ENCODE data around the gene LRMDA.

DNA sequence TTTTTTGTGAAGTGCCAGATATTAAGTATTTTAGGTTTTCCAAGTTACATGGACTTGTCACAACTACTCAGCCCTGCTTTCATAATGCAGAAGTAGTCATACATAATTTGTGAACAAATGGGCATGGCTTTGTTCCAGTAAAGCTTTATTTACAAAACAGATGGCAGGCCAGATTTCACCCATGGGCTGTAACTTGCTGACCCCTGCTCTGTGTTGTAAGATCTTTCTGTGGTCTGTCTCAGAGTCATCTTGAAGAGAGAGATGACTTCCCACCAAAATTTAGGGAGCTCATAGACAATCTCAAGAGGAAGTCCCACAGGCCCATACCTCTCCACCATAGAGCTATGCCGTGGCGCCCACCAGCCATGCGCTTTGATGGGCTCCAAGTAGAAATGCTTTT lies 616.1 kb downstream of the LRMDA start:
- TF ChIP-seq, protein P1, sequence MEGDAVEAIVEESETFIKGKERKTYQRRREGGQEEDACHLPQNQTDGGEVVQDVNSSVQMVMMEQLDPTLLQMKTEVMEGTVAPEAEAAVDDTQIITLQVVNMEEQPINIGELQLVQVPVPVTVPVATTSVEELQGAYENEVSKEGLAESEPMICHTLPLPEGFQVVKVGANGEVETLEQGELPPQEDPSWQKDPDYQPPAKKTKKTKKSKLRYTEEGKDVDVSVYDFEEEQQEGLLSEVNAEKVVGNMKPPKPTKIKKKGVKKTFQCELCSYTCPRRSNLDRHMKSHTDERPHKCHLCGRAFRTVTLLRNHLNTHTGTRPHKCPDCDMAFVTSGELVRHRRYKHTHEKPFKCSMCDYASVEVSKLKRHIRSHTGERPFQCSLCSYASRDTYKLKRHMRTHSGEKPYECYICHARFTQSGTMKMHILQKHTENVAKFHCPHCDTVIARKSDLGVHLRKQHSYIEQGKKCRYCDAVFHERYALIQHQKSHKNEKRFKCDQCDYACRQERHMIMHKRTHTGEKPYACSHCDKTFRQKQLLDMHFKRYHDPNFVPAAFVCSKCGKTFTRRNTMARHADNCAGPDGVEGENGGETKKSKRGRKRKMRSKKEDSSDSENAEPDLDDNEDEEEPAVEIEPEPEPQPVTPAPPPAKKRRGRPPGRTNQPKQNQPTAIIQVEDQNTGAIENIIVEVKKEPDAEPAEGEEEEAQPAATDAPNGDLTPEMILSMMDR (IDR thresholded peaks at IDR 0.05; ENCODE audit: insufficient read depth, low read length, poor library complexity, severe bottlenecking) = no peak
- TF ChIP-seq EZH2phosphoT487 (conservative IDR thresholded peaks at IDR 0.05; ENCODE audit: low read length) = no peak

Measured in SU-DHL-6 (cell line).